ENCODE data around the gene UBE2QL1. TPM values are rescaled to one million over a fixed set of nuclear protein-coding genes. Genes with fewer than 3 reads are reported as not detected.
A peak's percentile ranks its signal among the peaks of the same experiment; 100 is the strongest.

The UBE2QL1 gene
- total RNA-seq, 1 donor from 2014 or later: 2.5 TPM

DNA sequence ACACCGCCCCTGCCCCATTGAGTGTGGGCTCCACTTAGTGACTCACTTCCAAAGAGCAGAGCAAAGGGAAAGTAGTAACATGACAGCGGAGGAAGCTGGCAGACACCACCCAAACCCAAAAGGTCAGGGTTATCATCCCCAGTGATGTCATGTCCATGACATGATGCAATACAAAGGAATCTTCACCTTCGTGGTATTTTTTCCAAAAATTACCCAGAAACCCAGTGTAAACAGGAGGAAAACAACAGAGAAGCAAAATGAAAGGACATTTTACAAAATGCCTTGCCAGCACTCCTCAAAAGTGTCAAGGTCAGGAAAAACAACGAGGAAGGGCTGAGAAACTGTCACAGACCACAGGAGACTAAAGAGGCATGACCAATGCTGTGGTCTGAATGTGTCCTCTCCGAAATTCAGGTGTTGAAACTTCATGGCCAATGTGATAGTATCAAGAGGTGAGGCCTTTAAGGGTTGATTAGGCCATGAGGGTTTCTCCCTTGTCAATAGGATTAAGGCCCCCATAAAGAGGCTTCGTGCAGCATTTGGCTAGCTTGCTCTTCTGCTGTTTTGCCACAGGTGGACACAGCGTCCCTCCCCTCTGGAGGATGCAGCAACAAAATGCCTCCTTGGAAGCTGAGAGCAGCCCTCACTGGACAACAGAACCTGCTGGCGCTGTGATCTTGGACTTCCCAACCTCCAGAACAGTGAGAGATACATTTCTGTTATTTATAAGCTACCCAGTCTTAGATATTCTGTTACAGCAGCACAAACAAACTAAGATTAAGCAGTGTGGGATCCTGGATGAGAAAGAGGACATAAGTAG is 39.8 kb upstream of the UBE2QL1 start:
- intact Hi-C loops (cut with DNase I): no loop called here
- no peaks in the 10 kb centered on the region for H3K27me3 ChIP-seq
- H3K4me1 ChIP-seq: no peaks in the 10 kb centered on the region
- no peaks in the 10 kb centered on the region for H3K9me3 ChIP-seq
- DNase-seq (ENCODE audit: extremely low spot score in 2 of 2): no peak
- H3K4me3 ChIP-seq: no peak overlapping the region
- TF ChIP-seq, protein P1, sequence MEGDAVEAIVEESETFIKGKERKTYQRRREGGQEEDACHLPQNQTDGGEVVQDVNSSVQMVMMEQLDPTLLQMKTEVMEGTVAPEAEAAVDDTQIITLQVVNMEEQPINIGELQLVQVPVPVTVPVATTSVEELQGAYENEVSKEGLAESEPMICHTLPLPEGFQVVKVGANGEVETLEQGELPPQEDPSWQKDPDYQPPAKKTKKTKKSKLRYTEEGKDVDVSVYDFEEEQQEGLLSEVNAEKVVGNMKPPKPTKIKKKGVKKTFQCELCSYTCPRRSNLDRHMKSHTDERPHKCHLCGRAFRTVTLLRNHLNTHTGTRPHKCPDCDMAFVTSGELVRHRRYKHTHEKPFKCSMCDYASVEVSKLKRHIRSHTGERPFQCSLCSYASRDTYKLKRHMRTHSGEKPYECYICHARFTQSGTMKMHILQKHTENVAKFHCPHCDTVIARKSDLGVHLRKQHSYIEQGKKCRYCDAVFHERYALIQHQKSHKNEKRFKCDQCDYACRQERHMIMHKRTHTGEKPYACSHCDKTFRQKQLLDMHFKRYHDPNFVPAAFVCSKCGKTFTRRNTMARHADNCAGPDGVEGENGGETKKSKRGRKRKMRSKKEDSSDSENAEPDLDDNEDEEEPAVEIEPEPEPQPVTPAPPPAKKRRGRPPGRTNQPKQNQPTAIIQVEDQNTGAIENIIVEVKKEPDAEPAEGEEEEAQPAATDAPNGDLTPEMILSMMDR (IDR thresholded peaks at IDR 0.05): no peak
- no peak for TF ChIP-seq POLR2AphosphoS5 (IDR thresholded peaks at IDR 0.05; ENCODE audit: insufficient read depth in 1 of 2, low read depth in 1 of 2)
- TF ChIP-seq POLR2A (IDR thresholded peaks at IDR 0.05): no peak
- no peak overlapping the region for H3K27ac ChIP-seq
- no peaks in the 10 kb centered on the region for H3K36me3 ChIP-seq

DNA sequence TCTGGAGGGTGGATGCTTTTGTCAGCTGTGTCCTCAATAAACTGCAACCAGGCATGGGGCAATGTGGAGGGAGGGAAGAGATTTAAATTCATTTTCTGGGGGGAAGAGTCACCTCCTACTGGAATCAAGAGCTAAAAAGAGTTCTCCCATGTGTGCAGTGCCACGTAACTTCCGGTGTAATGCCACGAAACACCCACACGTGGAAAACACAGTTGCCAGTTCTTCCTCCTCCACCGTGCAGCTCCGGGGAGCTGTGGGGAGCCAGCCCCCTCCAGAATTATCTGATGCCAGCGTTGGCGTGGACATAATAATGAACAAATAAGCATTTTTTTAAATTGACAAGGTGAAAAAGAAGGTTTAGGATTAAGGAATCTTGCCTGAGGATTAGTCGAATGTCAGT is 38.2 kb upstream of the UBE2QL1 start:
- Histone ChIP-seq H3K9me3 (no peaks in the 10 kb centered on the region), H3K27ac (no peak overlapping the region), H3K36me3 (no peaks in the 10 kb centered on the region), H3K4me3 (no peak overlapping the region), H3K27me3 (no peaks in the 10 kb centered on the region), H3K4me1 (no peaks in the 10 kb centered on the region)
- intact Hi-C loops (cut with DNase I): no loop called here
- no peak for DNase-seq (ENCODE audit: extremely low spot score in 2 of 2)
- TF ChIP-seq, protein P1 (IDR thresholded peaks at IDR 0.05): no peak
- TF ChIP-seq POLR2A (IDR thresholded peaks at IDR 0.05) (no peak), POLR2AphosphoS5 (IDR thresholded peaks at IDR 0.05; ENCODE audit: insufficient read depth in 1 of 2, low read depth in 1 of 2) (no peak)

DNA sequence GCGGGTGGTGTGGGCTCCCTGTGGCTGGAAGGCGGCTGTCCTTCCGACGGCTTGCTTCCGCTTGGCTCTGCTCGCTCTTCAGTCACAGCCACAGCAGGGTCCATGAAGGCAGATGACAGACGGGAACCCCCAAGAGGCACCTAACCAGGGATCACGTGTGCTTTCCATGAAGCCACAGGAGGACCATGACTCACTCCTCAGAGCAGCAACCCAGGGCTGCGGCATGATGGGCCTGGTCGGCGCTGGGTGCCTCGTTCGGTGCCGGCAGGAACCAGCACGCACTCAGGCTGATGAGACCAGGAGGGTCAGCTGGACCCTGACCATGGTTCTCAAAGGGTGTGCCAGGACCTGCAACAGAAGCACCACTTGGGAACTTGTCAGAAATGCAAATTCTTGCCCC is 37.5 kb upstream of the UBE2QL1 start:
- intact Hi-C loops (cut with DNase I): no loop called here
- no peaks in the 10 kb centered on the region for H3K27me3 ChIP-seq
- no peak overlapping the region for H3K4me3 ChIP-seq
- no peaks in the 10 kb centered on the region for H3K36me3 ChIP-seq
- H3K9me3 ChIP-seq: no peaks in the 10 kb centered on the region
- DNase-seq (ENCODE audit: extremely low spot score in 2 of 2): no peak
- no peak for TF ChIP-seq POLR2A (IDR thresholded peaks at IDR 0.05)
- TF ChIP-seq POLR2AphosphoS5 (IDR thresholded peaks at IDR 0.05; ENCODE audit: insufficient read depth in 1 of 2, low read depth in 1 of 2): no peak
- TF ChIP-seq, protein P1 (IDR thresholded peaks at IDR 0.05): no peak
- no peak overlapping the region for H3K27ac ChIP-seq
- H3K4me1 ChIP-seq: no peaks in the 10 kb centered on the region

DNA sequence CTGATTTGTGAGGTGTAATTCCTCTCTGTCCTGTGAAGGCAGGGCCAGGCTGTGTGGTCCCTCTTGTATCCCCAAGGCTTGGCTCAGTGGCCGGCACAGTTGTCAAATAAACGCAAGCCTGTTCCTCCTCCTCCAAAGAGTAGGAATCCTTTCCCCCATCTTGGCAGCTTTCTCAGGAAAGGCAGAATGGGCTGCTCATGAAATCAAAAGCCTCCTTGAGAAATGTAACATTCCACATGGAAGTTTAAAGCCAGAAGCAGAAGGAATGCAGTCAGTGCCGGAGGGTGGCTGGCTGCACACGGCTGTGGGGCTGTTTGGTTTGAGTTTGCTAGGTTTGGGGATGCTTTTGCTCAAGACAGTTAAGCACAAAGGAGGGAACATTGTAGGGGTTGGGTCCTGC is 35.8 kb upstream of the UBE2QL1 start:
- no peaks in the 10 kb centered on the region for H3K36me3 ChIP-seq
- no peak for DNase-seq (ENCODE audit: extremely low spot score in 2 of 2)
- no peaks in the 10 kb centered on the region for H3K27me3 ChIP-seq
- no peaks in the 10 kb centered on the region for H3K4me1 ChIP-seq
- intact Hi-C loops (cut with DNase I): no loop called here
- no peak overlapping the region for H3K4me3 ChIP-seq
- H3K27ac ChIP-seq: no peak overlapping the region
- no peaks in the 10 kb centered on the region for H3K9me3 ChIP-seq
- TF ChIP-seq POLR2AphosphoS5 (IDR thresholded peaks at IDR 0.05; ENCODE audit: insufficient read depth in 1 of 2, low read depth in 1 of 2) (no peak), POLR2A (IDR thresholded peaks at IDR 0.05) (no peak)
- TF ChIP-seq, protein P1 (IDR thresholded peaks at IDR 0.05): no peak

DNA sequence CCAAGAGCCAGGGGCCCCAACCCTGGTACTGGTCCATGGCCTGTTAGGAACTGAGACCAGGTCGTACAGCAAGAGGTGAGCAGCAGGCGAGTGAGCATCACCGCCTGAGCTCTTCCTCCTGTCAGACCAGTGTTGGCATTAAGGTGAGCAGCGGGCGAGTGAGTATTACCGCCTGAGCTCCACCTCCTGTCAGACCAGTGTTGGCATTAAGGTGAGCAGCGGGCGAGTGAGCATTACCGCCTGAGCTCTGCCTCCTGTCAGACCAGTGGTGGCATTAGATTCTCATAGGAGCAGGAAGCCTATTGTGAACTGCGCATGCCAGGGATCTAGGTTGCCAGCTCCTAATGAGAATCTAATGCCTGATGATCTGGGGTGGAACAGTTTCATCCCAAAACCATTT is 31.0 kb upstream of the UBE2QL1 start:
- Histone ChIP-seq H3K4me3 (no peak overlapping the region), H3K27ac (no peak overlapping the region), H3K9me3 (no peaks in the 10 kb centered on the region), H3K27me3 (no peaks in the 10 kb centered on the region), H3K4me1 (peaks cover 8% of the 10 kb centered on the region), H3K36me3 (no peaks in the 10 kb centered on the region)
- intact Hi-C loops (cut with DNase I): no loop called here
- DNase-seq (ENCODE audit: extremely low spot score in 2 of 2): peak in 1 of 2 donors; percentile 52
- TF ChIP-seq, protein P1 (IDR thresholded peaks at IDR 0.05): no peak
- no peak for TF ChIP-seq POLR2AphosphoS5 (IDR thresholded peaks at IDR 0.05; ENCODE audit: insufficient read depth in 1 of 2, low read depth in 1 of 2)
